ENCODE data around the gene SRA1. TPM values are rescaled to one million over a fixed set of nuclear protein-coding genes. Genes with fewer than 3 reads are reported as not detected.

The SRA1 gene
- total and polyA plus RNA-seq, 9 of the 15 experiments (the other 6 are each of a cell fraction or from before 2014, with no cell fraction given), result 24.1 to 47.4 (median 41.3) TPM

GRCh38 chr5:140570058-140570457, 12.8 kb upstream of the SRA1 start:
- FAIRE-seq (no peak), DNase-seq (ENCODE audit: extremely low read depth in 1 of 4, low spot score in 3 of 4) (peak in 1 of 4 experiments; percentile 5), ATAC-seq (no peak)
- Histone ChIP-seq H4K20me1 (replicated peaks; ENCODE audit: control insufficient read depth, insufficient read depth, low read length) (no peaks in the 10 kb centered on the region), H3K4me3 (no peak overlapping the region), H3K4me1 (replicated peaks in 1 of 2; ENCODE audit: control insufficient read depth in 2 of 2, insufficient read depth in 2 of 2, low read length in 2 of 2) (peaks cover 24 to 30% of the 10 kb centered on the region in 2 experiments; a peak in 4 of 5 replicates), H2AFZ (ENCODE audit: low read depth, low read length) (no peak overlapping the region), H3K9me3 (replicated peaks; ENCODE audit: control insufficient read depth, insufficient read depth, low read depth, low read length) (no peaks in the 10 kb centered on the region), H3K9ac (ENCODE audit: insufficient read depth in 1 of 2, low read depth in 2 of 2, low read length in 2 of 2) (peak overlapping the region in 1 of 2 experiments; percentile 75; a peak in 2 of 4 replicates), H3K27ac (ENCODE audit: extremely low read depth, low read depth, low read length) (no peak overlapping the region), H3K9me1 (ENCODE audit: control insufficient read depth, insufficient read depth, low read length) (no peaks in the 10 kb centered on the region), H3K36me3 (ENCODE audit: control insufficient read depth, insufficient read depth, low read length) (peaks cover 40% of the 10 kb centered on the region), H3K27me3 (ENCODE audit: control insufficient read depth in 2 of 2, insufficient read depth in 2 of 2, low read length in 2 of 2) (no peaks in the 10 kb centered on the region), H3K79me2 (ENCODE audit: control insufficient read depth, insufficient read depth, low read length) (peaks cover 21% of the 10 kb centered on the region), H3K4me2 (ENCODE audit: insufficient read depth, low read length) (no peak overlapping the region)
- WGBS (ENCODE audit: insufficient coverage, low coverage, missing lambda C conversion rate), result 83% methylated on average over 4 of the region's 4 CpGs
- intact Hi-C loops (cut with micrococcal nuclease) (no loop called here), in situ Hi-C loops (cut with MboI) (no loop called here)
- CTCF ChIA-PET (ENCODE audit: low intra/inter-chr PET ratio), result no interaction called here
- no TSS peak for BruUV-seq (replicated peaks)
- POLR2A ChIA-PET, result interaction anchor here (0.7 to 2.2 kb wide), 6 partner anchors 11 to 69 kb away, joined by 3 to 8 read pairs (median 4); no protein-coding TSS in a partner anchor
- TF ChIP-seq PCBP1 (IDR thresholded peaks at IDR 0.05; ENCODE audit: low read depth, low read length, poor library complexity, severe bottlenecking) (no peak), MIER1 (IDR thresholded peaks at IDR 0.05; ENCODE audit: low read depth) (no peak), SMAD2 (IDR thresholded peaks at IDR 0.05; ENCODE audit: low read depth, low read length) (no peak), POLR2G (IDR thresholded peaks at IDR 0.05; ENCODE audit: low read depth, low read length) (peak; percentile 47)

- Histone ChIP-seq H3K27ac (ENCODE audit: extremely low read depth, low read depth, low read length) (no peak overlapping the region), H3K79me2 (ENCODE audit: control insufficient read depth, insufficient read depth, low read length) (peaks cover 26% of the 10 kb centered on the region), H4K20me1 (replicated peaks; ENCODE audit: control insufficient read depth, insufficient read depth, low read length) (no peaks in the 10 kb centered on the region), H3K9me3 (replicated peaks; ENCODE audit: control insufficient read depth, insufficient read depth, low read depth, low read length) (no peaks in the 10 kb centered on the region), H3K9ac (ENCODE audit: insufficient read depth in 1 of 2, low read depth in 2 of 2, low read length in 2 of 2) (no peak overlapping the region), H3K27me3 (ENCODE audit: control insufficient read depth in 2 of 2, insufficient read depth in 2 of 2, low read length in 2 of 2) (no peaks in the 10 kb centered on the region), H3K4me1 (replicated peaks in 1 of 2; ENCODE audit: control insufficient read depth in 2 of 2, insufficient read depth in 2 of 2, low read length in 2 of 2) (peaks cover 22 to 32% of the 10 kb centered on the region in 2 experiments; a peak in 4 of 5 replicates), H2AFZ (ENCODE audit: low read depth, low read length) (no peak overlapping the region), H3K9me1 (ENCODE audit: control insufficient read depth, insufficient read depth, low read length) (no peaks in the 10 kb centered on the region), H3K36me3 (ENCODE audit: control insufficient read depth, insufficient read depth, low read length) (peaks cover 42% of the 10 kb centered on the region), H3K4me2 (ENCODE audit: insufficient read depth, low read length) (no peak overlapping the region), H3K4me3 (no peak overlapping the region)
- in situ Hi-C loops (cut with MboI) (loop anchor here (5.0 kb wide), 1 partner anchor 73 kb away; no protein-coding TSS in a partner anchor), intact Hi-C loops (cut with micrococcal nuclease) (no loop called here)
- TF ChIP-seq ZC3H4 (CRISPR knock-in tag; IDR thresholded peaks at IDR 0.05; ENCODE audit: borderline replicate concordance), result no peak
- TF ChIP-seq ZBTB9 (CRISPR knock-in tag; IDR thresholded peaks at IDR 0.05), result no peak
- TF ChIP-seq SUPT5H (IDR thresholded peaks at IDR 0.05), result no peak
- TF ChIP-seq MAZ (CRISPR knock-in tag; conservative IDR thresholded peaks at IDR 0.05 in 1 of 2, IDR thresholded peaks at IDR 0.05 in 1 of 2), result no peak
- TF ChIP-seq SLC30A9 (CRISPR knock-in tag; IDR thresholded peaks at IDR 0.05), result no peak
- 95% methylated on average over 4 of the region's 4 CpGs for WGBS (ENCODE audit: insufficient coverage, low coverage, missing lambda C conversion rate)
- FAIRE-seq, result no peak
- DNase-seq (ENCODE audit: extremely low read depth in 1 of 4, low spot score in 3 of 4), result no peak
- ChIA-PET POLR2A (interaction anchor here (0.6 to 2.2 kb wide), 7 partner anchors 11 to 141 kb away, joined by 3 to 10 read pairs (median 4); partner anchors contain the start of gene SRA1), CTCF (ENCODE audit: low intra/inter-chr PET ratio) (no interaction called here)
- ATAC-seq, result no peak
- BruUV-seq (replicated peaks), result no TSS peak
Observed at GRCh38 chr5:140569197-140569596, 11.9 kb upstream of the SRA1 start.
